Tibial artery (tissue), 4 donors: ENCODE results near the gene MAD1L1.

Experiments
- DNase-seq, 2 donors: peaks; one replicate each; pipeline ENCODE4 v3.0.0-alpha.2; 2019
- H3K27ac ChIP-seq, 2 donors: fragments of 200-600 bp; sonication (generic) in 1 of 2; 1 replicate in 1 of 2; 2 replicates in 1 of 2; pipeline ENCODE4 v1.5.1; 2018 to 2019; ENCODE audit warnings: mild to moderate bottlenecking in 1 of 2
- H3K27me3 ChIP-seq, 2 donors: fragments of 200-600 bp; sonication (generic) in 1 of 2; one replicate each; pipeline versions ENCODE4 v1.5.1 to v1.6.0; 2016 to 2019
- H3K36me3 ChIP-seq, 3 donors: fragments of 200-600 bp; sonication (generic) in 2 of 3; one replicate each; pipeline ENCODE4 v1.5.1; 2016 to 2019; ENCODE audit warnings: mild to moderate bottlenecking in 2 of 3
- H3K4me1 ChIP-seq, 4 donors: fragments of 200-600 bp; sonication (generic) in 2 of 4; 1 replicate in 3 of 4; 2 replicates in 1 of 4; pipeline ENCODE4 v1.5.1; 2016 to 2019
- H3K4me3 ChIP-seq, 2 donors: fragments of 200-600 bp; sonication (generic) in 1 of 2; 1 replicate in 1 of 2; 2 replicates in 1 of 2; pipeline ENCODE4 v1.5.1; 2018 to 2019; ENCODE audit warnings: mild to moderate bottlenecking in 2 of 2
- H3K9me3 ChIP-seq, 3 donors: fragments of 200-600 bp; sonication (generic) in 1 of 3; one replicate each; pipeline ENCODE4 v1.5.1; 2016 to 2019
- CTCF ChIP-seq, 2 experiments: fragments of 200-600 bp in 1 of 2; fragments of 450-650 bp in 1 of 2; IDR thresholded peaks; one replicate each; pipeline ENCODE4 v1.5.1; 2017 to 2019; ENCODE audit warnings: antibody characterized with exemption in 2 of 2, mild to moderate bottlenecking in 1 of 2, moderate library complexity in 1 of 2
- intact Hi-C: fragments of 100-400 bp; cut with DNase I; formaldehyde crosslinking; loops from one replicate; pipeline ENCODE4 v1.15.0; 2023; ENCODE audit warnings: low total_unique reads

MAD1L1 gene

GRCh38 chr7:2198760-2199159 is 34.0 kb downstream of the MAD1L1 start:
- TF ChIP-seq CTCF (IDR thresholded peaks at IDR 0.05), result no peak
- DNase-seq, result no peak
- no peaks in the 10 kb centered on the region for H3K4me1 ChIP-seq
- peaks cover 0 to 9% (median 8%) of the 10 kb centered on the region in 3 donors for H3K9me3 ChIP-seq
- peaks cover 32 to 62% (median 46%) of the 10 kb centered on the region in 3 donors for H3K36me3 ChIP-seq
- H3K27ac ChIP-seq, result no peak overlapping the region
- H3K4me3 ChIP-seq, result no peak overlapping the region
- intact Hi-C loops, result no loop called here
- no peaks in the 10 kb centered on the region for H3K27me3 ChIP-seq

GRCh38 chr7:2198206-2198605 is 34.5 kb downstream of the MAD1L1 start:
- H3K27me3 ChIP-seq, result no peaks in the 10 kb centered on the region
- no peak overlapping the region for H3K27ac ChIP-seq
- no peak overlapping the region for H3K4me3 ChIP-seq
- no peaks in the 10 kb centered on the region for H3K4me1 ChIP-seq
- DNase-seq, result peak in 1 of 2 donors; percentile 57
- peaks cover 32 to 63% (median 46%) of the 10 kb centered on the region in 3 donors for H3K36me3 ChIP-seq
- H3K9me3 ChIP-seq, result peaks cover 0 to 9% (median 8%) of the 10 kb centered on the region in 3 donors
- intact Hi-C loops, result no loop called here
- TF ChIP-seq CTCF (IDR thresholded peaks at IDR 0.05), result no peak

- H3K27ac ChIP-seq, result no peak overlapping the region
- no peaks in the 10 kb centered on the region for H3K4me1 ChIP-seq
- H3K27me3 ChIP-seq, result no peaks in the 10 kb centered on the region
- intact Hi-C loops, result no loop called here
- no peak for TF ChIP-seq CTCF (IDR thresholded peaks at IDR 0.05)
- no peak overlapping the region for H3K4me3 ChIP-seq
- peaks cover 32 to 67% (median 46%) of the 10 kb centered on the region in 3 donors for H3K36me3 ChIP-seq
- peak in 1 of 2 donors; percentile 48 for DNase-seq
- H3K9me3 ChIP-seq, result peaks cover 0 to 9% (median 8%) of the 10 kb centered on the region in 3 donors
Measured at GRCh38 chr7:2197436-2198155, 35.1 kb downstream of the MAD1L1 start.

- no peak overlapping the region for H3K27ac ChIP-seq
- TF ChIP-seq CTCF (IDR thresholded peaks at IDR 0.05), result no peak
- no peak overlapping the region for H3K4me3 ChIP-seq
- intact Hi-C loops, result no loop called here
- no peaks in the 10 kb centered on the region for H3K27me3 ChIP-seq
- peak in 1 of 2 donors; percentile 55 for DNase-seq
- H3K9me3 ChIP-seq, result peaks cover 0 to 9% (median 8%) of the 10 kb centered on the region in 3 donors
- H3K36me3 ChIP-seq, result peaks cover 32 to 61% (median 43%) of the 10 kb centered on the region in 3 donors
- no peaks in the 10 kb centered on the region for H3K4me1 ChIP-seq
Measured at GRCh38 chr7:2196381-2197378, 36.1 kb downstream of the MAD1L1 start.

- intact Hi-C loops, result no loop called here
- Histone ChIP-seq H3K4me3 (no peak overlapping the region), H3K27ac (no peak overlapping the region), H3K9me3 (peaks cover 0 to 9% (median 8%) of the 10 kb centered on the region in 3 donors), H3K4me1 (no peaks in the 10 kb centered on the region), H3K36me3 (peaks cover 32 to 53% (median 36%) of the 10 kb centered on the region in 3 donors), H3K27me3 (no peaks in the 10 kb centered on the region)
- TF ChIP-seq CTCF (IDR thresholded peaks at IDR 0.05), result no peak
- DNase-seq, result peak in 1 of 2 donors; percentile 42
Measured at GRCh38 chr7:2195400-2196246, 37.1 kb downstream of the MAD1L1 start.
